Measurements from ENCODE around the gene SPACA6.
"Not testable (repeated sequence)": the region's sequence is repeated elsewhere in the genome, so short reads cannot be mapped to it uniquely, and the experiment has no call there.

Gene SPACA6

DNA sequence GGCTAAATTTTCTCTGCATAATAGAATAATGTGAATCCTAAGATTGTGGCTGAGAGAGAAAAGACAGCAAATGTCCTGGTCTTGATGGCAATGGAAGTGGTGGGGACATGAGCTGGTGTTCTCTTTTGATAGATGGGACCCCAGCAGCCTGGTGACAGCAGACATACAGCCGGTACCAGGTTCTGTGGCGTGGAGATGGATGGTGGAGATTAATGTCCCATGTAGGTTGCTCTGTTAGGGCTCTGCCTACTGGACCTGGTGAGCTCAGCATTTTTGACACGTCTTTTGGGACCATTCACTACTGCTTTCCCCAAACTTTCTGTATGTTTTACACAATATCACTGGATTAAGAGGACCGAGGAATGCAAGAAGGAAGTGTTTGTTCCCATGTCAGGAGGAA, 38.3 kb upstream of the SPACA6 start:
- TF ChIP-seq CTCF (IDR thresholded peaks at IDR 0.05) (no peak), ZFX (IDR thresholded peaks at IDR 0.05; ENCODE audit: borderline replicate concordance) (no peak)
- H3K27ac ChIP-seq: no peak overlapping the region

- TF ChIP-seq CTCF (IDR thresholded peaks at IDR 0.05) (peak; percentile 75), ZFX (IDR thresholded peaks at IDR 0.05; ENCODE audit: borderline replicate concordance) (no peak)
- H3K27ac ChIP-seq: no peak overlapping the region
Measured at GRCh38 chr19:51660975-51661600, 32.0 kb upstream of the SPACA6 start.

- no peak for TF ChIP-seq ZFX (IDR thresholded peaks at IDR 0.05; ENCODE audit: borderline replicate concordance)
- no peak for TF ChIP-seq CTCF (IDR thresholded peaks at IDR 0.05)
- no peak overlapping the region for H3K27ac ChIP-seq
Measured at GRCh38 chr19:51663650-51664049, 29.5 kb upstream of the SPACA6 start.

DNA sequence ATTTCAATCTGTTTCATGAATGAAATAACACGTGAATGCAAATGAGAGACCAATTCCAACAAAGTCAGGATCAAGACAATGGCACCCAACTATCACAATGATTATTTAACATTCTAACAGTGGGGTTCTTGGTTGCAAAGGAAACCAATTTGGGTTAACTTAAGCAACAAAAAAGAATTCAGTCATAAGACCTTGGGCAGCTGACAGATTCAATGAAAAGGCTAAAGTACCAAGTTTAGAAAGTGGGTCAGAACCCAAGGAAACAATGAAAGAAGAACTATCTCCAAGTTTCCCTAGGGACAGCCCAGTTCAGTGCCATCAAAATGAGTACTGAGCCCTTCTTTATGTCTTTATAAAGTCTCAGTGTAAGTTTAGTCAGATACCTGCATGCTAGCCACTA, 29.0 kb upstream of the SPACA6 start:
- no peak overlapping the region for H3K27ac ChIP-seq
- no peak for TF ChIP-seq ZFX (IDR thresholded peaks at IDR 0.05; ENCODE audit: borderline replicate concordance)
- no peak for TF ChIP-seq CTCF (IDR thresholded peaks at IDR 0.05)

DNA sequence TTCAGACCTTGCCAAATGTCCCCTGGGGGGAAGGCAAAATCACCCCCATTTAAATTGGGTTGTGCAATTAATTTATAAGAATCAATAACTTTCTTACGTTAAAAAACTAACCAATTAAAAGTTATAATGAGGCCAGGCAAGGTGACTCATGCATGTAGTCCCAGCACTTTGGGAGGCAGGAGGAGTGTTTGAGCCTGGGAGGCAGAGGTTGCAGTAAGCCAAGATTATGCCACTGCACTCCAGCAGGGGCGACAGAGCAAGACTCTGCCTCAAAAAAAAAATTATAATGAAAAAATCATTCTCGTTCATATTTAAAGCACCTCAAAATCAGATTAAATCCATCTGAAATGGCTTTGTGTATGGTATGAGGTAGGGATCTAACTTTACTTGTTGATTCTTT, 28.1 kb upstream of the SPACA6 start:
- TF ChIP-seq ZFX (IDR thresholded peaks at IDR 0.05; ENCODE audit: borderline replicate concordance) (no peak), CTCF (IDR thresholded peaks at IDR 0.05) (no peak)
- no peak overlapping the region for H3K27ac ChIP-seq

- no peak overlapping the region for H3K27ac ChIP-seq
- no peak for TF ChIP-seq ZFX (IDR thresholded peaks at IDR 0.05; ENCODE audit: borderline replicate concordance)
- no peak for TF ChIP-seq CTCF (IDR thresholded peaks at IDR 0.05)
Measured at GRCh38 chr19:51668216-51668615, 24.9 kb upstream of the SPACA6 start.

- peak; percentile 47 for TF ChIP-seq CTCF (IDR thresholded peaks at IDR 0.05)
Measured at GRCh38 chr19:51675911-51676565, 17.1 kb upstream of the SPACA6 start.

More at GRCh38 chr19:51675911-51676565, 17.1 kb upstream of the SPACA6 start:
- H3K27ac ChIP-seq: not testable (repeated sequence)
